ENCODE measurements around the gene PRDM15.

PRDM15 gene

DNA sequence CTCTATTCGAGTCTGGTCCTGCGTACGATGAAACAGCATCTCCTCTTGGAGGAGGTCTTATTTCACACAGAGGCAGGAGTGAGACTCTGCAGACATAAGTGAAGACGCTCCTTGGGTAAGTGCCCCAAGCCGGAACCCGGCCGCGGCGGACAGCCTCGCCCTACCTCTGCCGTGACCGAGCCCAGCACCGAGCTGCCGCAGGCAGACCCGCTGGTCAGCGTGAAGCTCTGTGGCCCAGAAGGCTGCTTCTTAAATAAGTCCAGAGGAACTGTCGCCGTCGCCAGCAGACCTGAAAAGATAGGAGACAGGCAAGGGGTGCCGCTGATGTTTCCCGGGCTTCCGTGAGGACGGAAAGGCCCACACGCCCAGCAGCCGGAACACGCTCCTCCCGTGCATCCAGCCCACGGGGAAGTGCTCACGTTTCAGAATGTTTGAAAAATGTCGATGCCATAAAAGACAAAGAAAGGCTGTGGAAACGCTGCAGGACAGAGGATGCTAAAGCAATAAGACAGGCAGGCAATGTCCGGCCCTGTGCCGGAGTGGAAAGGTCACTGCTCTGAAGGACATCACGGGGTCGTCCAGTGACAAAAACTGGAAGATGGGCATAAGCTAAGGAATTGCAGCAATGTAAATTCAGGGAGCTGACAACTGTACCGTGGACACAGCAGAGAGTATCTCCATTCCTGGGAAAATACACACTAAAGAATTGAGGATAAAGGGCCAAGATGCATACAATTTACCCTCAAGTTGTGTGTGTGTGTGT is 28.5 kb upstream of the PRDM15 start:
- DNase-seq: no peak

DNA sequence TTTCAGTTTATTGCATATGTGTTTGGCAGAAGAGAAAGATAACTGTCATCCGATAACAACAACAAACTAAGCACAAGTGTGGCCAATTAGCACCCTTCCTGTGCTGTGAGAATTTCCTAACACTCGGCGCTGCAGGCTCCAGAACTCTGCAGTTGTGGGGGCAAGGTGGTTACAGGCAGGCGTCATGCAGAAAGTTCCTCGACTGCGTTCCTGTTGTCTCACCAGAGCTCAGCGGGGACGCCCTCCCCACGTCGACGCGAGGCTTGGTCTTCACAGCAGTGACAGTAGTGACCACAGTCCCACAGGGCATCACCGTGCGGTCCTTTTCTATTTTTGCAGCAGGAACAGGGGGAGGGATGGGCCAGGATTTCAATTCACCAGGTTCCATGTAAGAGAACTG is 27.6 kb upstream of the PRDM15 start:
- no peak for DNase-seq

DNA sequence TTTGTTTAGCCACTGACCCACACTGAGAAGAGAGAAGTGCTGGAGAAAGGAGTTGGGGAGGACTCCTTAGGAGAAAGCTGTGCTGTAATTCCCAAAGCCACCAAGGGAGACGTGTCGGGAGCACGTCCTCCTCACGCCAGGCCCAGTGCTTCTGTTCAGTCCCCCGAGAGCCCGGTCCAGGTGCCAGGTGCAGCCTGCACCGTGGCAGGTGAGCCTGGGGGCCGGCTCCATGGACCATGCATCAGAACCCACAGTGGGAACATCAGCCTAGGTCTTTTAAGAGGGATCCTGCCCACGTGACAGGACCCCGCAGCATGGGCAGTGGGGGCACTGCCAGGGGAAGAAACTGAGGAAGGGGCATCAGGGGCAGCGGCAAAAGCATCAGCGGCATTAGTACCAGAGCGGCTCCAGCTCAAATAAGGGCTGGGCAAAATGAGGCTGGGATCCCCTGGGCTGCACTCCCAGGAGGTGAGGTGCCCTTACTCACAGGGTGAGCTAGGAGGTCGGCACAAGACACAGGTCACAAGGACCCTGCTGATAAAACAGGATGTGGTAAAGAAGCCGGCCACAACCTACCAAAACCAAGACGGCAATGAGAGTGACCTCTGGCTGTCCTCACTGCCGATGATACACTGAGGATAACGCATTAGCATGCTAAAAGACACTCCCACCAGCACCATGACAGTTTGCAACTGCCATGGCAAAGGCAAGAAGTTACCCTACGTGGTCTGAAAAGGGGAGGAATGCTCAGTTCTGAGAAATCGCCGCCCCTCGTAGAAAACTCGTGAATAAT is 24.6 kb upstream of the PRDM15 start:
- no peak for DNase-seq

DNA sequence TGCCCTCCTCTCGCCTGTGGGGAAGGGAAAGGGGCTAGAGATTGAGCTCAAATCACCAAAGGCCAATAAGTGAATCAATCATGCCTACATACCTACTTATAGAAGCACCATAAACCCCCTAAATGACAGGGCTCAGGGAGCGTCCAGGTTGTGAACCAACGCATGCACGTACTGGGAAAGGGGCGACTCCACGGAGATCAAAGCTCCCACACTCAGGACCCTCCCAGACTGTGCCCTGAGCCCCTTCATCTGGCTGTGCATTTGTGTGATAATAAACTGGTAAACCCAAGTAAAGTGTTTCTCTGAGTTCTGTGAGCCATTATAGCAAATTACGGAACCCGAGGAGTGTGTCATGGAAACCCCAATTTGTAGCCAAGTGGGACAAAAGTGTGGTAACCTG is 23.8 kb upstream of the PRDM15 start:
- no peak for DNase-seq

DNA sequence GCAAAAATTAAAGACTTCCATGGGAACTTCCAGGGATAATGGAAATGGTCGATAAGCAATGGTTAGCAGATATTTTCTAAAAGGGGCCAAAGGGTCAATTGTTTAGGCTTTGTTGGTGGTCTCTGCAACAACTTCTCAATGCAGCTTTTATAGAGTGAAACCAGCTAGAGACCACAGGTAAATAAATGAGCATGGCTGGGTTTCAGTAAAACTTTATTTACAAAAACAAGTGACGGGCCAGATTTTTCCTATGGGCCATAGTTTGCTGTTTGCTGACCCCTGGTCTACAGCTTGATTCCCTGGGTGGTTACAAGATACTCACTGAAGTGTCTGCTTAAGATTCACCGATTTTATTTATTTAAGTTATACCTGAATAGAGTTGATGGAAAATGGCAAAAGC is 22.6 kb upstream of the PRDM15 start:
- no peak for DNase-seq

DNA sequence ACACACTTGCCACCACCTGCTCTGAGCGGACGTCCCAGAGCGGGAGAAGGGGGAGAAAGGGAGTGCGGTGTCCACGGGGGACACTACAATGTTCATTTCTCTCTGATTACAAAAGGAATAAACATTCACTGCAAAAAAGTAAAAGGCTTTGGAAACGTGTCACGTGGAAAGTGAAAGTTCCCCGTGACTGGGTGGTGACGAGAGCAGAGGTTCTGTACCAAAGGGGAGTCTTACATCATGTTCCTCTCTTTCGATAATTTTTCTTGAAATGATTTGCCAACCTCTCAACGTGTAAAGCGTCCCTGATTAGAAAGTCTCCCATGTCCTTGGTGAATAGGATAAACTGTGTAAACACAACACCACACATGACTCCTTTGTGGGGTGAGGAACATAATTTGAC is 22.0 kb upstream of the PRDM15 start:
- no peak for DNase-seq

DNA sequence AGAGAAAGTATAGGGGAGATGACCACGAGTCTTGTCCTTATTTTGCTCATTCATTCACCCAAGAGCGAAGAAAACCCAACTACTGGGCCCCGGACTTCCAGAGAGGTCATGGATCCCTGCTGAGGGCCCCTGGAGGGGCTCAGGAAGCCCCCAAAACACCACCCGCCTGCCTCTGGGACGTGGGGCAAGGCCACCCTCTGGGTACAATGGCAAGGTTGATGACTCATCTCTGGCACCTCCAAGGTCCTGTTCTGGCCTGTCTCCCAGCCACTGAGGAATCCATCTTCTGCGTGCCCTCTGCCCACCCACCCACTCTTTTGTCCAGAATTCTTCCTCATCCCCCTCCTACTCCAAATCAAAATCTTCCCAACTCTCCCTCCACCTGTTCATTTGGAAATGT is 21.3 kb upstream of the PRDM15 start:
- no peak for DNase-seq

DNA sequence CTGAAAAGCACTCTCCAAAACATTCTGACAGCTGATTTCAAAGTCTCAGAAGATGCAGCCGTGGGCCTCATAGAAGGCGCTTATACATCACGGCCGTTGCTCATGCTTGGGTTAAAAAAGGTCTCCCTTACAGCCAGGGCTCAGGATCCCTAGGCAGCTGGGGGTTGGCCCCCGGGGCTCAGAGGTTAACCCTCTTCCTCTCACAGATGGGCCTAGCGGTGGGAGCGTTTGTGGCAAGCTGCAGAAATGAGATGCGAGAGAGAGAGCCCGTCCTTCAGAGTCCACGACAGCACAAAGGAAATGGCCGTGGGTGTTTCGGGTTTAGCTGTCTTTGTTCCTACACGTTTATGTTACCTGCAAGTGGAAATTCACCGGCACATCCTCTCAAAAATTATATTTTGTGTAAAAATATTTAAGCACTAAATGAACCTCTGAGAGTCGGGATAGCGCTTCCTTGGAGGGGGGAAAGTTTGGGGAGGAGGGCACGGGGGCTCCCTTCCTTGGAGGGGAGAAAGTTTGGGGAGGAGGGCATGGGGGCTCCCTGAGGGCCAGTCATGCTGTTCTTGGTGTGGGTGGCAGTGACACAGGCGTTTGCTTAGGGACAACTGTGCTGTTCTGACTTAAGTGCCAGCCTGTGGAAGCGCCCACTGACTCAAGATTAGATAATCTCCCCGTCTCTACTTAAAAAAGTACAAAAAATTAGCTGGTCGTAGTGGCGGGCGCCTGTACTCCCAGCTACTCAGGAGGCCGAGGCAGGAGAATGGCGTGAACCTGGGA is 20.5 kb upstream of the PRDM15 start:
- DNase-seq: no peak

DNA sequence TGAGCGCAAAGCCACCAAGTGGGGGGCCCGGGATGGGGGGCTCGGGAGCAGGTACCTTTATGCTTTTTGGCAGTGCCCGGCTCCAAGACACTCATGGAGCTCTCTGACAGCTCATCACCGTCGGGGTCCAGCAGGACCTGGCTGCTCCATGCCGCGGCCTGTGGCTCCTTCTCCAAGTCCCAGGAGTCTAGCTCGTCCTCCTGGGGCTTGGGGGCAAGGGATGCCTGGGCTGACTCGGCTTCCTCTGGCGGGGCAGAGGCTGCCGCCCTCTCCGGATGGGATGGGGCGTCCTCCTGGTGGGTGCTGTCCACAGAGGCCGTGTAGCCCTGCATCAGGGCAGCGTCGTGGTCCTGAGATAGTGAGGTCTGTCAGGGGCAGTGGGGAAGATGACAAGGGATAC is 19.9 kb upstream of the PRDM15 start:
- no peak for DNase-seq

DNA sequence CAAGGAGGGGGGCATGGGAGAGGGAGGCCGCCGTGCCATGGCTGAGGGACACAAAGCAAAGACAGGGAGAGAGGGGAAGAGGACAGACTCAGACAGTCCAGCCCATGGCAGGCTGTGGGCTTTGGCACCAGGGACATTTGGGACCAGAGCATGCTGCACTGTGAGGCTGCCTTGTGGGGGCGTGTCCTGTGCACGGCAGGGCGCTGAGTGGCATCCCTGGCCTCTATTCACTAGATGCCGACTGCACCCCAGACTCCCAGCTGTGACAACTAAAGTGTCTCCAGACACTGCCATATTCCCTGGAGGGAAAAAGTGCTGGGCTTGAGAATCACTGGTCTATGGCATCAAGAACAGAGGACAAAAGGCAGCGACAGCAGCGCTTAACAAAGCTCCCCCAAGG is 18.6 kb upstream of the PRDM15 start:
- no peak for DNase-seq

DNA sequence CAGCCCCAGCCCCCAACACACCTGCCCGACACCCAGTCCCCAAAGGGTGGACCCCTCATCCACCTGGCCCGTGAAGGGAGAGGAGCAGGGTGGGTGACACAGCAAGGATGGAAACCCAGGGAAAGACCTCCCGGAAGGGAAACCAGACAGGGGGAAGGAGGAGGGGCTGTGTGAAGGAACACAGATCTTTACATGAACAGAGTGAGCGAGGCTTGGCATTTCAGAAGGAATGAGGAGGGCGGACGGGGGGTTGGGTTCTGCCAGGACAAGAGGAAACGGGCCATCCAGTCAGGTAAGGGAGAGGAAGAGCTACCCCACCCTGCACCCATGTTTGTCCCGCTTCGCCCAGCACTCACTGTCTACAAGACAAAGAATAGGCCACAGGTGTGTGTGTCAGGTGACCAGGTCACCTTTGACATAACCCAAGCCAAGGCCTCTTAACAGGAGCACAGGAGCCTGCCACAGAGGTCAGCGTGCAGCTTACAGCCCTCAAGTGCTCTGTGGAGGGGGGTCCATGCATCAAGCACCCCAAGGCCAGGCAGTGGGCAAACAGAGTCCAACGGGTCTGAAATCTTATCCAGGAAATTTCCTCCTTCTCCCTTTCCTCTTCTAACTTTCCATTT is 18.0 kb upstream of the PRDM15 start:
- no peak for DNase-seq

DNA sequence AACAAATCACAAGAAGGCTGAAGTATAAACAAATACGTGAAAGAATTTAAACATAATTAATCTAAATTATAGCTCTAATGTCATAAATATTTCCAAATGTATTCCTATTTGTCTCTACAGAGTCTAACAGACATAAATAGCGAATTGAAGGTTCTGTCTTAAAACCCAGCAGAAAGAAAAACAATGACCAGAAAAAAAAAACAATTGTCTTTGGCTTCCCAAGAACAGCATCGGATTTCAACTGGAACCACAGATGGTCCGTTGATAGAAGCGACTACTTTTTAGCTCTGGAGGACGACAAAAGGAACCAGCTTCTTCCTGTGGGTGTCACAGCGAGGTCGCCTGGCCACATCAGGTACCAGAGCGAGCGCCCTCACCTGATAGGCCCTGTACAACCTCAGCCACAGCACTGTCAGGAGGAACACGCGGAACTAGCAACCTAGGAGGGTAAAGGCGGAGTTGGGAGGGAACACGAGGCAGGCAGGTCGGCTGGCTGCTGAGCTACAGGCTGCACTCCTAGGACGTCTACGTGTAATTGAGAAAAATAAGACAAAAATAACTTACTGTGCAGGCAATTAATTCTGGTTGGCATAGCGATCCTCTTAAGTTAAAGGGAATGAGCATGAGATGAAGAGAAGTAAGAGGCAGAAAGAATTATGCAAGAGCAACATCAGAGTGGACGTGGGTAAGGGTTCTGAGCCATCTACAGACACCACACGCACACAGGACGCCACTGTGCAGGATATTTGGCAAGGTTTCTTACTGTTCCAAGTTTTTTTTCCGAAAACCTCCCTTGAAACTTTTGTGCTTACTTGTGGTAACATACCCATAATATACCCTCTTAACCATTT is 16.7 kb upstream of the PRDM15 start:
- no peak for DNase-seq

DNA sequence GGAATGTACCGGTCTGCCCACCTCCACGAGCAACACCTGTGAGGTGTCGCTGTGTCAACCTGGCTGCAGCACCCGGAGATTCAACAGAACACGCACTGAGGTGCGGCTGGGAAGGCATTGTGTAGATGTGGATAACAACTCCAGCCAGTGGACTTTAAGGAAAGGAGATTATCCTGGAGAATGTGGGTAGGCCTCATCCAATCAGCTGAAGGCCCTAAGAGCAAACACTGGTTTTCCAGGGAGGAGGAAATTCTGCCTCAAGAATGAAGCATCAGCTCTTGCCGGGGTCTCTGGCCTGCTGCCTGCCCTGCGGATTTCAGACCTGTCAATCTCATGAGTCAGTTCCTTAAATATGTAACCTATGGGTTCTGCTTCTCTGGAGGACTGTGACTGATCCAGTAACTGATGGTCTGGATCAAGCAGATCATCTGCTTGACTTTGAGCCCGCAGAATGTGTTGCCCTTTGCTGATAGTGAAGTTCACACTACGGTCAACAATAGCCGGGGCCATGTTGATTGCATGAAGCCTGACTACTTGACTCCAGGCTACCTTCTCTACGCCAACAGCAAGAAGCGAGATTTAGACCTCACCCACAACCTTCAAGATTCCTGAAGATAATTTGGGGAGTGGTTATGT is 15.9 kb upstream of the PRDM15 start:
- DNase-seq: no peak

DNA sequence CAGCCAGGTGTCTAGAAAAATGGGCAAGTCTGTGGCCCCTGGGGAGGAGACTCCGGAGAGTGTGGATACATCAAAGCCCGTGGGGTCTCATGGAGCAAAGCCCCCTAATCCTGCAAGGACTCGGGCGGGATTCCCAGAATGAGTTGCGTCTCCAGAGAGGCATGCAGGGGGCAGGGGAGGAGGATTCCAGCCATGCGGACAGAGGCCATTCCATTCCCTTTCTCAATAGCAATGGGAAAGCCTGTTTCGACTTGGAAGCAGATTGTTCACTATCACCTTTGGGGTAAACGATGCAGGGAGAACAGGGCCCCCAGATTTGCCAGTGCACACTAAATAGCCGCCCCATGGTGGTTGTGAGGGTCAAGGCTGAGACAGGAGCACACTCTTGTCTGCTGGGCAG is 15.4 kb upstream of the PRDM15 start:
- DNase-seq: no peak

DNA sequence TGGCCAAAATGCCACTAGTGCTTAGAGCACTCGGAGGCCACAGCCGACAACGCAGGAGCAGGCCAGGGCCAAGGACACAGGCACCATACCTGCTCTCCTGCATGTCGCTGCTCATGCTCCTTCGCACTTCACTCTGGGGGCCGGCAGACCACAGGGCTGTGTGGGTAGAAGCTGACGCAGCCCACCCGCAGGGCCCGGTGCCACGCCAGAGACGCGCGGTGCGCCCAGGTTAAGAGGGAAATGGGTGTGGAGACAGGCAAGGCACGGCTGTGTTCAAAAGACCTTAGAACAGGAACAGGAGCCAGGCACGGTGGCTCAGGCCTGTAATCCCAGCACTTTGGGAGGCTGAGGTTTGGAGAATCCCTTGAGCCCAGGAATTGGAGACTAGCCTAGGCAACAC is 13.6 kb upstream of the PRDM15 start:
- DNase-seq: no peak

DNA sequence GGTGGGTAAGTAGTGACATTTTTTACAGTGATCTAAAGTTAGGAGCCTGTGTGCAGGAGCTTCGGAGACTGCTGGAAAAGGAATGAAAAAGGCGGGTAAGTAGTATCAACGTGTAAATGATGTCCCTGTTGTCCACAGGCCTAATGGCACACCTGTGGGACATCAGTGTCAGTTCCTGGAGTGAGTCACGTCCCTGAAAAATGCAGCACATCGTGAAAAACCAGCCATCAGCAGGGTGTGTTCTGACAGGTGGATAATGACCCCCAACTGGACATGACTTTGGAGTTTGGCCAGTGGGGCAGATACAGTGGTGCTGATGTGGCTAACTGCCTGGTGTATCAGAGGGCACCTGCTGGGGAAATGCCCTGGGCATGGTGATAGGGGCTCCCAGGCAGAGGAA is 12.0 kb upstream of the PRDM15 start:
- DNase-seq: no peak

DNA sequence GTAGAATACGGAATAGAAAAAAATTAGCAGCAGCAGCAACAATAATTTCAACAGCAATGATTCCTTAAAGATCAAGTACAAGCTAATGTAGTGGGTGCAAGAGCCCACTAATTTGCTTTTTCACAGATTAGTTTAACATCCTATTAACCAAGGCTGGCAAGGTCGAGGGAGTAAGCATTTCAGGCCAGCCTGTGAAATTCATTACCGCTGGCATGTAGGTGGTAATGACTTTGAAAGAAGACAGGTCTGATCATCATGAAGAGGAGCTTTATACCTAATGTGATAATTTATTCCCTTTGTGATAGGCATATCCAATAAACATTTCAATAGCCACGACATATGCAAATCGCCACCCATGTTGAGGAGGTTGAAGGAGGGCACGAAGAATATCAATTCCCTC is 11.2 kb upstream of the PRDM15 start:
- no peak for DNase-seq

DNA sequence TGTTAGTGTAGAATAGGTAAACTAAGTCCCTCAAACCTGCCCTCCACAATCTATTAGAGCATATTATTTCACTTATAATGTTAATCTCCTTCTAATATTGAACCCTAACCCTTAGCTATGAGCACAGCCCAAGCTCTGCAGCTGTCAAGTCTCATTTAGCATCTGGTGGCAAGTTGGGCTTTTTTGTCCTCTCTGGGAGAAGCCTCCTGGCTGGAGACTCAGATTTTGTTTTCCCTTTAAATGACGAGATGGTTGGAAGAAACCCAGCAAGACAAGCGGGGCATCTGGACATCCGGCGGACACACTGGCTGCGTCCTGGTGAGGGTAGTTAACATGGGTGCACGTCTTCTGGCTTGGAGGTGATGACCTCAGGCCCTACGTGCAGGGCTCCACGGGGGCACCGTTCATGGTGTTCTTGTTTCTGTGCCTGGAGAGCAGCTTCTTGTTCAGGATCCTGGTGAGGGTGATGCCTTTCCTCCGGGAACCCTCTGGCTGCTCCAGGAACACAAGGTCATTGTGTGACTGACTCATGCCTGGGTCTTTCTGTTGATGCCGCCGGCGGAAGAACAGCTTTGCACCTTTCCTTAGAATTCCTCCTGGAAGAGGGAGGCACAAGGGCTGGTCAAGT is 9.7 kb upstream of the PRDM15 start:
- no peak for DNase-seq

DNA sequence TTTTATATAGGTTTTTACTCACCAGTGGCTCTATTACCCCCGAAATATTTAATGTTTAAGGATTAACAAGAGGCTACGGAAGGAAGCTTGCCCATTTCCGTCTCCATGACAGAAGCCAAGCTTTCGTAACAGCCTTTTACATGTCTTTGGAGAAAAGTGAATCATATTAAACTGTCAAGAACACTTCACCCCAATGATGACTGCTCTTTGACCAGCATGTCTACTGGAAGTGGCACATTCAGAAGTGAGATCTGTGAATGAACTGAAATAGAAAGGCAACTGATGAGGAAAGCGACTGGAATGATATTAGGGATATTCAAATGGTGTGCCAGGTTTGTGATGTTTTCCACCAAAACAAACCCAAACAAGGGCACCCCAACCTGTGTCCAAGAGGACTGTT is 8.5 kb upstream of the PRDM15 start:
- DNase-seq: no peak

DNA sequence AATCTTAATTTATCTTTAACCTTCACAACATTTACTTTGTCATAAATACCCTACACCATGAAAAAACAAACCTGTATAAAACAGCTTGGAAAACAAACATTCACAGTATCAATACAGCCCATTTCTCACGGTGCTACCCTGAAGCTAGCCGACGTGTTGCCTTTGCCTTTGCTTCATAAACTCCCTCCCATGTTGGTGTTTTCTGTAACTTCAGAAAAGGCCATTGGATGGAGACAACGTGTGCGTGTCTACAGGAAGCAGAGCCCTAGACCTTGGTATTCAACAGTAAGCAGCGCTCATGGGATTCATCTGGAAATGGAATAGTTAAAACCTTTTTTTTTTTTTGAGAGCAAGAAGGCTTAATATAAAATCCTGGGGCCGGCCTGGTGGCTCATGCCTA is 7.2 kb upstream of the PRDM15 start:
- DNase-seq: no peak

Data from anterior cingulate cortex (tissue), 58 donors.